Epithelial cell of prostate (primary cell): ENCODE measurements around the gene POU2F3.
"Not testable (repeated sequence)": the region's sequence is repeated elsewhere in the genome, so short reads cannot be mapped to it uniquely, and the experiment has no call there.

ENCODE experiments used
- DNase-seq: peaks from one replicate; pipeline ENCODE4 v3.0.0-alpha.2; 2011; ENCODE audit warnings: low read depth, low spot score
- H3K27ac ChIP-seq: fragments of 450-650 bp; 2 replicates; pipeline ENCODE4 v1.5.1; 2017; ENCODE audit warnings: mild to moderate bottlenecking

Gene POU2F3

GRCh38 chr11:120272303-120272702, 32.4 kb downstream of the POU2F3 start:
- DNase-seq, result peak; percentile 36
- H3K27ac ChIP-seq, result peak overlapping the region; percentile 80

GRCh38 chr11:120273432-120273831, 33.5 kb downstream of the POU2F3 start:
- DNase-seq, result no peak
- H3K27ac ChIP-seq, result peak overlapping the region; percentile 80

- not testable (repeated sequence) for DNase-seq
- H3K27ac ChIP-seq, result peak overlapping the region; percentile 80
Observed at GRCh38 chr11:120273956-120274355, 34.0 kb downstream of the POU2F3 start.

- H3K27ac ChIP-seq, result no peak overlapping the region
- no peak for DNase-seq
Observed at GRCh38 chr11:120279502-120279901, 39.6 kb downstream of the POU2F3 start.

GRCh38 chr11:120280600-120281051, 40.7 kb downstream of the POU2F3 start:
- no peak overlapping the region for H3K27ac ChIP-seq
- no peak for DNase-seq

- DNase-seq, result no peak
- no peak overlapping the region for H3K27ac ChIP-seq
Observed at GRCh38 chr11:120281143-120281795, 41.3 kb downstream of the POU2F3 start.

GRCh38 chr11:120283124-120283523, 43.2 kb downstream of the POU2F3 start:
- DNase-seq, result no peak
- H3K27ac ChIP-seq, result no peak overlapping the region

- DNase-seq, result no peak
- H3K27ac ChIP-seq, result no peak overlapping the region
Observed at GRCh38 chr11:120284272-120284671, 44.3 kb downstream of the POU2F3 start.

- DNase-seq, result no peak
- no peak overlapping the region for H3K27ac ChIP-seq
Observed at GRCh38 chr11:120285256-120285655, 45.3 kb downstream of the POU2F3 start.

GRCh38 chr11:120288021-120288420, 48.1 kb downstream of the POU2F3 start:
- no peak for DNase-seq

GRCh38 chr11:120289426-120289825, 49.5 kb downstream of the POU2F3 start:
- DNase-seq, result no peak
- no peak overlapping the region for H3K27ac ChIP-seq

More at GRCh38 chr11:120288021-120288420, 48.1 kb downstream of the POU2F3 start:
- H3K27ac ChIP-seq, result no peak overlapping the region

- H3K27ac ChIP-seq, result no peak overlapping the region
- no peak for DNase-seq
Observed at GRCh38 chr11:120290956-120291355, 51.0 kb downstream of the POU2F3 start.

- H3K27ac ChIP-seq, result no peak overlapping the region
- no peak for DNase-seq
Observed at GRCh38 chr11:120293038-120293800, 53.3 kb downstream of the POU2F3 start.

GRCh38 chr11:120294096-120294495, 54.2 kb downstream of the POU2F3 start:
- no peak overlapping the region for H3K27ac ChIP-seq
- DNase-seq, result no peak

GRCh38 chr11:120295099-120295498, 55.2 kb downstream of the POU2F3 start:
- no peak overlapping the region for H3K27ac ChIP-seq
- DNase-seq, result no peak

- no peak for DNase-seq
- no peak overlapping the region for H3K27ac ChIP-seq
Observed at GRCh38 chr11:120296554-120296953, 56.6 kb downstream of the POU2F3 start.

- DNase-seq, result no peak
- no peak overlapping the region for H3K27ac ChIP-seq
Observed at GRCh38 chr11:120298461-120298860, 58.5 kb downstream of the POU2F3 start.

- DNase-seq, result peak; percentile 39
- H3K27ac ChIP-seq, result peak overlapping the region; percentile 19
Observed at GRCh38 chr11:120302001-120302805, 62.3 kb downstream of the POU2F3 start.

- no peak for DNase-seq
- peak overlapping the region; percentile 76 for H3K27ac ChIP-seq
Observed at GRCh38 chr11:120303004-120303637, 63.2 kb downstream of the POU2F3 start.

- peak; percentile 62 for DNase-seq
Observed at GRCh38 chr11:120304526-120304925, 64.6 kb downstream of the POU2F3 start.

More at GRCh38 chr11:120304526-120304925, 64.6 kb downstream of the POU2F3 start:
- H3K27ac ChIP-seq, result peak overlapping the region; percentile 76
